ENCODE measurements around the gene SREBF2. TPM values are rescaled to one million over a fixed set of nuclear protein-coding genes. Genes with fewer than 3 reads are reported as not detected.

SREBF2 gene
- total and polyA plus RNA-seq, 10 of the 15 experiments (the other 5 are each of a cell fraction or from before 2014, with no cell fraction given) = 2.4 to 177 (median 78.8) TPM

GRCh38 chr22:41822317-41823057 is 10.4 kb upstream of the SREBF2 start (continued):
- TF ChIP-seq ZSCAN29 (IDR thresholded peaks at IDR 0.05) (no peak), SREBF2 (IDR thresholded peaks at IDR 0.05; ENCODE audit: low read length) (no peak), FOS (IDR thresholded peaks at IDR 0.05; ENCODE audit: borderline replicate concordance, extremely low read depth, insufficient read length) (no peak), TAF1 (IDR thresholded peaks at IDR 0.05; ENCODE audit: borderline replicate concordance, low read depth, low read length) (no peak), CTCF (IDR thresholded peaks at IDR 0.05 in 2 of 3, conservative IDR thresholded peaks at IDR 0.05 in 1 of 3; ENCODE audit: control insufficient read depth in 2 of 3, extremely low read depth in 1 of 3, insufficient read depth in 1 of 3, low read depth in 3 of 3, low read length in 3 of 3) (peak; percentile 55 to 67 (median 59); a peak in 5 of 6 replicates), LARP7 (IDR thresholded peaks at IDR 0.05) (no peak), CBX3 (IDR thresholded peaks at IDR 0.05; ENCODE audit: borderline replicate concordance, low read depth) (no peak), BCLAF1 (IDR thresholded peaks at IDR 0.05) (no peak), ATF2 (IDR thresholded peaks at IDR 0.05; ENCODE audit: low read length) (no peak), ZNF274 (IDR thresholded peaks at IDR 0.05; ENCODE audit: insufficient read depth, insufficient read length) (no peak), ZNF217 (IDR thresholded peaks at IDR 0.05) (no peak), CREM (IDR thresholded peaks at IDR 0.05; ENCODE audit: low read depth) (no peak), RAD21 (IDR thresholded peaks at IDR 0.05; ENCODE audit: insufficient read depth, low read depth, low read length) (peak; percentile 82), ZBED1 (IDR thresholded peaks at IDR 0.05; ENCODE audit: borderline replicate concordance) (no peak), NFYA (IDR thresholded peaks at IDR 0.05; ENCODE audit: borderline replicate concordance, low read depth, low read length) (no peak), MTA3 (IDR thresholded peaks at IDR 0.05; ENCODE audit: borderline replicate concordance, low read length) (no peak)
- TF ChIP-seq, protein P1, sequence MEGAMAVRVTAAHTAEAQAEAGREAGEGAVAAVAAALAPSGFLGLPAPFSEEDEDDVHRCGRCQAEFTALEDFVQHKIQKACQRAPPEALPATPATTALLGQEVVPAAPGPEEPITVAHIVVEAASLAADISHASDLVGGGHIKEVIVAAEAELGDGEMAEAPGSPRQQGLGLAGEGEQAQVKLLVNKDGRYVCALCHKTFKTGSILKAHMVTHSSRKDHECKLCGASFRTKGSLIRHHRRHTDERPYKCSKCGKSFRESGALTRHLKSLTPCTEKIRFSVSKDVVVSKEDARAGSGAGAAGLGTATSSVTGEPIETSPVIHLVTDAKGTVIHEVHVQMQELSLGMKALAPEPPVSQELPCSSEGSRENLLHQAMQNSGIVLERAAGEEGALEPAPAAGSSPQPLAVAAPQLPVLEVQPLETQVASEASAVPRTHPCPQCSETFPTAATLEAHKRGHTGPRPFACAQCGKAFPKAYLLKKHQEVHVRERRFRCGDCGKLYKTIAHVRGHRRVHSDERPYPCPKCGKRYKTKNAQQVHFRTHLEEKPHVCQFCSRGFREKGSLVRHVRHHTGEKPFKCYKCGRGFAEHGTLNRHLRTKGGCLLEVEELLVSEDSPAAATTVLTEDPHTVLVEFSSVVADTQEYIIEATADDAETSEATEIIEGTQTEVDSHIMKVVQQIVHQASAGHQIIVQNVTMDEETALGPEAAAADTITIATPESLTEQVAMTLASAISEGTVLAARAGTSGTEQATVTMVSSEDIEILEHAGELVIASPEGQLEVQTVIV (IDR thresholded peaks at IDR 0.05; ENCODE audit: borderline replicate concordance, partially characterized antibody) = no peak
- TF ChIP-seq, protein P2, sequence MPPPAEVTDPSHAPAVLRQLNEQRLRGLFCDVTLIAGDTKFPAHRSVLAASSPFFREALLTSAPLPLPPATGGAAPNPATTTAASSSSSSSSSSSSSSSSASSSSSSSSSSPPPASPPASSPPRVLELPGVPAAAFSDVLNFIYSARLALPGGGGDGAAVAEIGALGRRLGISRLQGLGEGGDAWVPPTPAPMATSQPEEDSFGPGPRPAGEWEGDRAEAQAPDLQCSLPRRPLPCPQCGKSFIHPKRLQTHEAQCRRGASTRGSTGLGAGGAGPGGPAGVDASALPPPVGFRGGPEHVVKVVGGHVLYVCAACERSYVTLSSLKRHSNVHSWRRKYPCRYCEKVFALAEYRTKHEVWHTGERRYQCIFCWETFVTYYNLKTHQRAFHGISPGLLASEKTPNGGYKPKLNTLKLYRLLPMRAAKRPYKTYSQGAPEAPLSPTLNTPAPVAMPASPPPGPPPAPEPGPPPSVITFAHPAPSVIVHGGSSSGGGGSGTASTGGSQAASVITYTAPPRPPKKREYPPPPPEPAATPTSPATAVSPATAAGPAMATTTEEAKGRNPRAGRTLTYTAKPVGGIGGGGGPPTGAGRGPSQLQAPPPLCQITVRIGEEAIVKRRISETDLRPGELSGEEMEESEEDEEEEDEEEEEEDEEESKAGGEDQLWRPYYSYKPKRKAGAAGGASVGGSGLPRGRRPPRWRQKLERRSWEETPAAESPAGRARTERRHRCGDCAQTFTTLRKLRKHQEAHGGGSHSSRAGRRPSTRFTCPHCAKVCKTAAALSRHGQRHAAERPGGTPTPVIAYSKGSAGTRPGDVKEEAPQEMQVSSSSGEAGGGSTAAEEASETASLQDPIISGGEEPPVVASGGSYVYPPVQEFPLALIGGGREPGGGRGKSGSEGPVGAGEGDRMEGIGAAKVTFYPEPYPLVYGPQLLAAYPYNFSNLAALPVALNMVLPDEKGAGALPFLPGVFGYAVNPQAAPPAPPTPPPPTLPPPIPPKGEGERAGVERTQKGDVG (CRISPR knock-in tag; IDR thresholded peaks at IDR 0.05) = no peak
